Uterus (tissue), 4 donors: Measurements from ENCODE around the gene LRRC2. TPM values are rescaled to one million over a fixed set of nuclear protein-coding genes. Genes with fewer than 3 reads are reported as not detected.
"Not testable (repeated sequence)": the region's sequence is repeated elsewhere in the genome, so short reads cannot be mapped to it uniquely, and the experiment has no call there.

ENCODE experiments used
- DNase-seq, 2 donors: peaks; one replicate each; pipeline ENCODE4 v3.0.0-alpha.2; 2019 to 2020
- H3K27ac ChIP-seq, 2 donors: fragments of 200-600 bp; sonication (generic); 1 replicate in 1 of 2; 2 replicates in 1 of 2; pipeline ENCODE4 v1.5.1; 2016 to 2018
- H3K27me3 ChIP-seq, 2 donors: fragments of 200-600 bp; sonication (generic); one replicate each; pipeline ENCODE4 v1.5.1; 2018 to 2019; ENCODE audit warnings: control low read depth in 1 of 2
- H3K36me3 ChIP-seq, 2 donors: fragments of 200-600 bp; sonication (generic); one replicate each; pipeline ENCODE4 v1.5.1; 2019; ENCODE audit warnings: control low read depth in 1 of 2
- H3K4me1 ChIP-seq, 2 donors: fragments of 200-600 bp; sonication (generic); one replicate each; pipeline ENCODE4 v1.5.1; 2018 to 2019; ENCODE audit warnings: control low read depth in 1 of 2
- H3K4me3 ChIP-seq, 2 donors: fragments of 200-600 bp; sonication (generic); 1 replicate in 1 of 2; 2 replicates in 1 of 2; pipeline ENCODE4 v1.5.1; 2018 to 2019; ENCODE audit warnings: mild to moderate bottlenecking in 1 of 2
- H3K9me3 ChIP-seq, 2 donors: fragments of 200-600 bp; sonication (generic); one replicate each; pipeline ENCODE4 v1.5.1; 2019; ENCODE audit warnings: control low read depth in 1 of 2
- POLR2A ChIP-seq, 2 donors: fragments of 450-650 bp; IDR thresholded peaks; one replicate each; pipeline ENCODE4 v1.6.1; 2016; ENCODE audit warnings: antibody characterized with exemption in 2 of 2, mild to moderate bottlenecking in 1 of 2, moderate library complexity in 1 of 2
- intact Hi-C: fragments of 100-400 bp; cut with DNase I; formaldehyde crosslinking; loops from one replicate; pipeline ENCODE4 v1.15.1; 2023; ENCODE audit warnings: low total_unique reads
- total RNA-seq, 4 donors: library from RNA; depleted of rRNA in 3 of 4; stranded (reverse); fragments of >200 nt in 3 of 4; gene quantifications; one replicate each; pipeline versions ENCODE4 v1.1.0 to v1.2.4, GENCODE V29; 2014 to 2023
- TF ChIP-seq, protein P1 (sequence below), 4 experiments: fragments of 200-600 bp in 2 of 4; fragments of 450-650 bp in 2 of 4; sonication (generic) in 2 of 4; IDR thresholded peaks; one replicate each; pipeline ENCODE4 v1.5.1; 2016 to 2019; ENCODE audit warnings: antibody characterized with exemption in 4 of 4, mild to moderate bottlenecking in 2 of 4, moderate library complexity in 1 of 4
- donor health status: DM: yes; HTN: yes; CAD: no.

The LRRC2 gene
- total RNA-seq, 4 donors from 2014 or later: 1.0 to 10.7 (median 5.9) TPM

DNA sequence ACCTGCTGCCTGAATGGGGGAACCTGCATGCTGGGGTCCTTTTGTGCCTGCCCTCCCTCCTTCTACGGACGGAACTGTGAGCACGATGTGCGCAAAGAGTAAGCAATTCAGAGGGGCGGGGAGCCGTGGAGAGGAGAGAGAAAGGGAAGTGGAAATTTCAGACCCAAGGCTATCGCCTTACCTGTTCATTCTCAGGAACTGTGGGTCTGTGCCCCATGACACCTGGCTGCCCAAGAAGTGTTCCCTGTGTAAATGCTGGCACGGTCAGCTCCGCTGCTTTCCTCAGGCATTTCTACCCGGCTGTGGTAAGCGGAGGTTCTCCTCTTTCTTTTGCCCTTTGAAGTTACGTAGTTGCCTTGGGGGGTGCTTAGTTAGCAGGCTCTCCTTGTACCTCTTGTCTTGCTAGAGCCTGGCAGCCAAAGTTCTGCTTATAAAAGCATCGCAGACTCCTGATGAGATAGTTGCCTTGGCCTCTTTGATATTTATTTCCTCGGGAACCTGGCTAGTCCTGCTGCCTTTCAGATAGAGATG is 13.7 kb upstream of the LRRC2 start:
- Histone ChIP-seq H3K27ac (no peak overlapping the region), H3K36me3 (no peaks in the 10 kb centered on the region), H3K4me3 (no peak overlapping the region), H3K9me3 (no peaks in the 10 kb centered on the region), H3K27me3 (no peaks in the 10 kb centered on the region), H3K4me1 (no peaks in the 10 kb centered on the region)
- TF ChIP-seq, protein P1, sequence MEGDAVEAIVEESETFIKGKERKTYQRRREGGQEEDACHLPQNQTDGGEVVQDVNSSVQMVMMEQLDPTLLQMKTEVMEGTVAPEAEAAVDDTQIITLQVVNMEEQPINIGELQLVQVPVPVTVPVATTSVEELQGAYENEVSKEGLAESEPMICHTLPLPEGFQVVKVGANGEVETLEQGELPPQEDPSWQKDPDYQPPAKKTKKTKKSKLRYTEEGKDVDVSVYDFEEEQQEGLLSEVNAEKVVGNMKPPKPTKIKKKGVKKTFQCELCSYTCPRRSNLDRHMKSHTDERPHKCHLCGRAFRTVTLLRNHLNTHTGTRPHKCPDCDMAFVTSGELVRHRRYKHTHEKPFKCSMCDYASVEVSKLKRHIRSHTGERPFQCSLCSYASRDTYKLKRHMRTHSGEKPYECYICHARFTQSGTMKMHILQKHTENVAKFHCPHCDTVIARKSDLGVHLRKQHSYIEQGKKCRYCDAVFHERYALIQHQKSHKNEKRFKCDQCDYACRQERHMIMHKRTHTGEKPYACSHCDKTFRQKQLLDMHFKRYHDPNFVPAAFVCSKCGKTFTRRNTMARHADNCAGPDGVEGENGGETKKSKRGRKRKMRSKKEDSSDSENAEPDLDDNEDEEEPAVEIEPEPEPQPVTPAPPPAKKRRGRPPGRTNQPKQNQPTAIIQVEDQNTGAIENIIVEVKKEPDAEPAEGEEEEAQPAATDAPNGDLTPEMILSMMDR (IDR thresholded peaks at IDR 0.05): no peak
- TF ChIP-seq POLR2A (IDR thresholded peaks at IDR 0.05): no peak
- intact Hi-C loops: no loop called here
- DNase-seq: no peak

DNA sequence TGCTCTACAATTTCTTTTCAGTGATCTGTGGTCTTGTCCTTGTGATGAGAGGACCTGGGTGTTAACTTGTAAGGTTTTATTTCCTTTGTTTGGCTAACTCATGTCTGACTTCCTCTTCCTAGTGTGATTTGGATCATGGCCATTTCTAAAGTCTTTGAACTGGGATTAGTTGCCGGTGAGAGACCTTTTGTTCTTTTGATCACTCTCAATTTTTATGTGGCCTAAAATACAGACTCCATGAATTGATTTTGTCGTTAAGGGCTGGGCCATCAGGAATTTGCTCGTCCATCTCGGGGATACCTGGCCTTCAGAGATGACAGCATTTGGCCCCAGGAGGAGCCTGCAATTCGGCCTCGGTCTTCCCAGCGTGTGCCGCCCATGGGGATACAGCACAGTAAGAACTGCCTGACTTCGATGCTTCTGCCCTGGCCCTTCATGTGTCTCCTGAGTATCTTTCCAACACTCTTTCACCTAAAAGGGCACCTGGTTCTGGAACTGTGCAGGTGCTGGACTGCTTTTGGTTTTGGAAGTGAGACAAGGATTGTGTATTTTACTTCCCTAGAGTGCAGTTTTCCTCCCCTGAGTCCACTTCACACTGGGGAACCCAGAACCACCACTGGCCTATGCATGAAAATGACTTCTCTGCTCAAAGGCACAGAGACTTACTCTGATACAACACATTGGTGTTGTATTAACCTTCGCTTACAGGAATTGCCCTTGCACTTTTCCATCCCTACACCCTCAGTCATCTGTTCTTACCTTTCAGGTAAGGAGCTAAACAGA is 13.1 kb upstream of the LRRC2 start:
- Histone ChIP-seq H3K9me3 (no peaks in the 10 kb centered on the region), H3K4me1 (no peaks in the 10 kb centered on the region), H3K27ac (no peak overlapping the region), H3K36me3 (no peaks in the 10 kb centered on the region), H3K4me3 (no peak overlapping the region), H3K27me3 (no peaks in the 10 kb centered on the region)
- intact Hi-C loops: no loop called here
- TF ChIP-seq, protein P1 (IDR thresholded peaks at IDR 0.05): no peak
- no peak for TF ChIP-seq POLR2A (IDR thresholded peaks at IDR 0.05)
- no peak for DNase-seq

DNA sequence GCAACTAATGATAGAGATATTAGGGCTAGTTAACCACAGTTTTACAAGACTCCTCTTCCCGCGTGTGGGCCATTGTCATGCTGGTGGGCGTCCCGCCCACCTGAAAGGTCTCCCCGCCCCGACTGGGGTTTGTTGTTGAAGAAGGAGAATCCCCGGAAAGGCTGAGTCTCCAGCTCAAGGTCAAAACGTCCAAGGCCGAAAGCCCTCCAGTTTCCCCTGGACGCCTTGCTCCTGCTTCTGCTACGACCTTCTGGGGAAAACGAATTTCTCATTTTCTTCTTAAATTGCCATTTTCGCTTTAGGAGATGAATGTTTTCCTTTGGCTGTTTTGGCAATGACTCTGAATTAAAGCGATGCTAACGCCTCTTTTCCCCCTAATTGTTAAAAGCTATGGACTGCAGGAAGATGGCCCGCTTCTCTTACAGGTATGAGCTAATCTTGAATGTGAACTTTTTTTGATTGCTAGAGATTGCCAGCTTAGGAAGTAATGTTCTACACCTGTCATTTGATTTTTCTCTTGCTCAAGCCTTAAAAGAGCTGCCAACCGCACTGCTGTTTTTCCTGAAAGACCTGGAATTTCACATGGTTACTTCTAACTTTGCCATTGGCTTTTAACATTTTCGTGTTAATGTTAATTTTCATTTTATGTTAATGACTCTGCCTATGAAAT is 11.6 kb upstream of the LRRC2 start:
- H3K36me3 ChIP-seq, H3K27me3 ChIP-seq, intact Hi-C loops, H3K27ac ChIP-seq, DNase-seq, H3K4me3 ChIP-seq, H3K4me1 ChIP-seq, H3K9me3 ChIP-seq: not testable (repeated sequence)

DNA sequence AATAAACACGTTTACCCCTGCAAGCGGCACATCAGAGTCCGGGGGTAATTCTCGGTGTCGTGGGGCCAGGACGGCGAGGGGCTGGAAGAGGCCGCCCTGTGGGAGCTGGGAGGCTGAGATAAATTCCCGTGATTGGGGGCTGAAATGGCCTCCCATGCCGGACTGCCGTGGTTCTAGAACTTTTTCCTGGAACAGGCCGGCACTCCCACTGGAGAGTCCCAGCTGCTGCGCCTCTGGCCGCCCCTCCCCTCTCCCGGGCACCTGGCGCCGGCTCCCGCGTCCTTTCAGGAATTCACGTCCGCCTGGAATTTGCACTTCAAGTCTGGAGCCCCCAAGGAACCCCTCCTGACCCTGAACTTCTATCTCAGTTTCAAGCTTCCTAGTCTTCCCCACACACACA is 10.8 kb upstream of the LRRC2 start:
- Histone ChIP-seq H3K27me3 (no peaks in the 10 kb centered on the region), H3K4me3 (peak overlapping the region in 1 of 2 donors; percentile 14), H3K9me3 (no peaks in the 10 kb centered on the region), H3K36me3 (no peaks in the 10 kb centered on the region), H3K27ac (no peak overlapping the region), H3K4me1 (no peaks in the 10 kb centered on the region)
- DNase-seq: no peak
- intact Hi-C loops: no loop called here
- TF ChIP-seq POLR2A (IDR thresholded peaks at IDR 0.05): no peak
- TF ChIP-seq, protein P1 (IDR thresholded peaks at IDR 0.05): no peak

DNA sequence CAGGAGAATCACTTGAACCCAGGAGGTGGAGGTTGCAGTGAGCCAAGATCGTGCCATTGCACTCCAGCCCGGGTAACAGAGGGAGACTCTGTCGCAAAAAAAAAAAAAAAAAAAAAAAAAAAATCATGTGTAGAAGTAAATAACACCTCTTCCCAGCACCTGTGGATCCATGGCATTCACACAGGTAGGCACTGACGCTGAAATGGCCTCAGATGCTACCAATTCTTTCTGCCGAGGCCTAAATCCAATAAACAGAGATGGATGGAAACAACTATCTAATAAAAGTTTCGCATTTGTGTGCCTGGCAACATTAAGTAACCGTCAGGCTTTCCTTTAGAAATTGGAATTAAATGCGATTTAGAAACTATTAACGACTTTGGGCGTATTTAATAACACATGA is 10.3 kb upstream of the LRRC2 start:
- no peak overlapping the region for H3K27ac ChIP-seq
- no peaks in the 10 kb centered on the region for H3K36me3 ChIP-seq
- no peaks in the 10 kb centered on the region for H3K9me3 ChIP-seq
- H3K27me3 ChIP-seq: no peaks in the 10 kb centered on the region
- no peak for DNase-seq
- intact Hi-C loops: no loop called here
- no peak overlapping the region for H3K4me3 ChIP-seq
- TF ChIP-seq POLR2A (IDR thresholded peaks at IDR 0.05): no peak
- TF ChIP-seq, protein P1 (IDR thresholded peaks at IDR 0.05): no peak
- no peaks in the 10 kb centered on the region for H3K4me1 ChIP-seq
